Cardiac muscle cell (in vitro differentiated cells and primary cell): Measurements from ENCODE around the gene FANCI. TPM values are rescaled to one million over a fixed set of nuclear protein-coding genes. Genes with fewer than 3 reads are reported as not detected.

Experiments
- DNase-seq, 2 donors: peaks; one replicate each; pipeline versions ENCODE4 v3.0.0 to v3.0.0-alpha.2; 2010 to 2017; ENCODE audit warnings: low read depth in 1 of 2, low spot score in 1 of 2
- H3K27ac ChIP-seq: fragments of 200-600 bp; sonication (generic); 2 replicates; pipeline ENCODE4 v1.5.1; 2016
- H3K27me3 ChIP-seq: fragments of 200-600 bp; sonication (generic); 2 replicates; pipeline ENCODE4 v1.6.0; 2016; ENCODE audit warnings: control low read depth
- H3K36me3 ChIP-seq: fragments of 200-600 bp; sonication (generic); 2 replicates; pipeline ENCODE4 v1.5.1; 2016; ENCODE audit warnings: control low read depth
- H3K4me1 ChIP-seq: fragments of 200-600 bp; sonication (generic); 2 replicates; pipeline ENCODE4 v1.8.1; 2017; ENCODE audit warnings: low read depth, mild to moderate bottlenecking, mixed run types
- H3K4me3 ChIP-seq: fragments of 200-600 bp; sonication (generic); 2 replicates; pipeline ENCODE4 v1.5.1; 2016; ENCODE audit warnings: mild to moderate bottlenecking
- H3K9me3 ChIP-seq: fragments of 200-600 bp; sonication (generic); 2 replicates; pipeline ENCODE4 v1.5.1; 2017; ENCODE audit warnings: low read depth, mild to moderate bottlenecking, control low read depth
- polyA plus RNA-seq: library from polyadenylated mRNA; unstranded; fragments of >200 nt; fragmentation: Nextera tagmentation; extraction: Ambion mirVana; gene quantifications from 2 replicates; pipeline ENCODE4 v1.2.1, GENCODE V29; 2016
- total RNA-seq: library from RNA; depleted of rRNA; stranded (reverse); fragments of >200 nt; gene quantifications from 2 replicates; pipeline ENCODE4 v1.2.3, GENCODE V29; 2016
- TF ChIP-seq, protein P1 (sequence below): IDR thresholded peaks from 2 replicates; pipeline ENCODE4 v1.5.1; 2012; ENCODE audit warnings: low read depth, mild to moderate bottlenecking, low read length

FANCI gene
- total RNA-seq (11.3 and 22.8 TPM in 2 replicates), polyA plus RNA-seq (13.3 and 37.7 TPM in 2 replicates)

DNA sequence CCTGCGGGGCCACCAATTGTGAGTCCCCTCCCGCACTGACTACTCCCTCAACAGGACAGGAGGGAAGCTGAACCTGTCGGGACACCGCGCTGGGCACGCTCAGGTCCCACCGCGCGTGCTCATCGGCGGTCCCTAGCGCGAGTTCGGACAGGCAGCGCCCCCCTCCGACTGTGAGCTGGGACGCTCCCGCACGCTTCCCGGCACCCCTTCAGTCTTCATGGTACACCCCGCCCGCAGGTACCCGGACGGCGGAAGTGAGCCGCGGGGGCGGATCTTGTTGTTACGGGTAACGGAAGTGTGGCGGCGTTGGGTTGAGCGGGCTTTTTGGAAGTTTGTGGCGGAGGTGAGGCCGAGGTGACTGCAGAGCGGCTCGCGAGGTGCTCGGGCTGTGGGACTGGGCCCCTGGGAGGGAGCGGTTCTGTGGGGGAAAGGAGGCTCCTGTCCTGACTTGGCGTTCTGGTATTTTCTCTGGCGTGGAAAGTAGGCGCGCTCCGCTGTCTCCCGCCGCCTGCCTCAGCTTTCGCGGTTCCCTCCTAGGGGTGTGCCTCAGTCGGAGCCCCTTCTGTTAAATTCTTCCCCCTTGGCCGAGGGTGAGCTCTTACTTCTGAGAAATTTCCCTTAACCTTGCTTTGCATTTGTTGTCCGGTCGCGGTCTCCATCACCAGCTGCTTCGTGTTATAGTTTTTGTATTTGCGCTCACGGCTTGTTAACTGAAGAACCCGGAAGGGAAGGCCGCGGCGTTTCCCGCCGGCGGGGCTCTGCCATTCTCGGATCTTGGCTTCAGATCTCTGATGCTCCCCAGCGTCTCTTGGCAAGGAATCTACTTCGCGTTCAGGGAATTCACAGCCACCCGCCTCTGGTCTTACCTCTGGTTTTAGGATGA is at the start of gene FANCI:
FANCI (plus strand) TSS at position 289 of the 883 bp plus-strand sequence. CDS start 3,669 bp downstream, outside the sequence.
- H3K27ac ChIP-seq: no peak within 1 kb of the TSS
- peaks cover 6% of the 10 kb centered on the region for H3K4me1 ChIP-seq
- H3K9me3 ChIP-seq: no peaks in the 10 kb centered on the region
- peak; percentile 96 for DNase-seq
- H3K27me3 ChIP-seq: no peaks in the 10 kb centered on the region
- TF ChIP-seq, protein P1, sequence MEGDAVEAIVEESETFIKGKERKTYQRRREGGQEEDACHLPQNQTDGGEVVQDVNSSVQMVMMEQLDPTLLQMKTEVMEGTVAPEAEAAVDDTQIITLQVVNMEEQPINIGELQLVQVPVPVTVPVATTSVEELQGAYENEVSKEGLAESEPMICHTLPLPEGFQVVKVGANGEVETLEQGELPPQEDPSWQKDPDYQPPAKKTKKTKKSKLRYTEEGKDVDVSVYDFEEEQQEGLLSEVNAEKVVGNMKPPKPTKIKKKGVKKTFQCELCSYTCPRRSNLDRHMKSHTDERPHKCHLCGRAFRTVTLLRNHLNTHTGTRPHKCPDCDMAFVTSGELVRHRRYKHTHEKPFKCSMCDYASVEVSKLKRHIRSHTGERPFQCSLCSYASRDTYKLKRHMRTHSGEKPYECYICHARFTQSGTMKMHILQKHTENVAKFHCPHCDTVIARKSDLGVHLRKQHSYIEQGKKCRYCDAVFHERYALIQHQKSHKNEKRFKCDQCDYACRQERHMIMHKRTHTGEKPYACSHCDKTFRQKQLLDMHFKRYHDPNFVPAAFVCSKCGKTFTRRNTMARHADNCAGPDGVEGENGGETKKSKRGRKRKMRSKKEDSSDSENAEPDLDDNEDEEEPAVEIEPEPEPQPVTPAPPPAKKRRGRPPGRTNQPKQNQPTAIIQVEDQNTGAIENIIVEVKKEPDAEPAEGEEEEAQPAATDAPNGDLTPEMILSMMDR: peak; percentile 56
- H3K36me3 ChIP-seq: peaks cover 3% of the 10 kb centered on the region
- peak within 1 kb of the TSS; percentile 74 for H3K4me3 ChIP-seq

DNA sequence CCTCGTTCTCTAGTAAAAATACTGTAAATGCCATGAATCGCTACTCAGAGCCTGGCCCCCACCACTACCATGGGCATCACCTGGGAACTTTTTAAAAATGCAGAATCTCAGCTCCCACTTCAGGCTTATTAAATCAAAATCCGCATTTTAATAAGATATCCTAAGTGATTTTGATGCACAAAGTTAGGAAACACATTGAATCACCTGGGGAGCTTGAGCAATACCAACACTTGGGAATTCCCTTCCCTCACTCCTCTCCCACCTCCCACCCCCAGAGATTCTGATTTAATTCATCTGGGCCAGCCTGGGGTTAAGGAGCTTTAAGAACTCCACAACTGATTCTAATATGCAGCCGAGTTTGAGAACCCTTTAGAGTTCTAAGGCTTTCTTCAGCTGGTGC is 49.2 kb upstream of the FANCI start:
- Histone ChIP-seq H3K9me3 (no peaks in the 10 kb centered on the region), H3K27me3 (no peaks in the 10 kb centered on the region), H3K36me3 (peaks cover 27% of the 10 kb centered on the region)

DNA sequence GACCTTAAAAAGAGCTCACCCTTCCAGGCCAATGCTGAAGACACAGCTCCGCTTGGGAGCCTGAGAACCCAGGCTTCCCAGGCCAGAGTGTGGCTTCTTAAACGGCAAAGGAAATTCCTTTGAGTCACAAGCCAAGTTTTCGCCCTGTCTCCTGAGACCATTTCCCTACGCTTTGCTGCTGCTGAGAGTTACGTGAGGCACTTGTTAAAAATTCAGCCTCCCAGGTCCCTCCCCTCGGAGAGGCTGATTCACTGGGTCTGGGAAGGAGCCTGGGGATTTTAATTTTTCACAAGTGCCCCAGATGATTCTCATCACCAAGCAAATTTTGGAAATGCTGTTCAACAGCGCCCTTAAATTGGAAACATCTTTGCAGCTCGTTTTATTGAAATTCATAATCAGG is 47.9 kb upstream of the FANCI start:
- no peak overlapping the region for H3K4me3 ChIP-seq
- H3K4me1 ChIP-seq: peaks cover 23% of the 10 kb centered on the region
- H3K9me3 ChIP-seq: no peaks in the 10 kb centered on the region
- no peak overlapping the region for H3K27ac ChIP-seq
- H3K27me3 ChIP-seq: no peaks in the 10 kb centered on the region
- TF ChIP-seq, protein P1: no peak
- peaks cover 18% of the 10 kb centered on the region for H3K36me3 ChIP-seq
- peak in 1 of 2 donors; percentile 34 for DNase-seq

More for the DNA sequence above, 49.2 kb upstream of the FANCI start:
- no peak overlapping the region for H3K4me3 ChIP-seq
- no peak for DNase-seq
- TF ChIP-seq, protein P1: no peak
- H3K27ac ChIP-seq: no peak overlapping the region
- peaks cover 20% of the 10 kb centered on the region for H3K4me1 ChIP-seq

DNA sequence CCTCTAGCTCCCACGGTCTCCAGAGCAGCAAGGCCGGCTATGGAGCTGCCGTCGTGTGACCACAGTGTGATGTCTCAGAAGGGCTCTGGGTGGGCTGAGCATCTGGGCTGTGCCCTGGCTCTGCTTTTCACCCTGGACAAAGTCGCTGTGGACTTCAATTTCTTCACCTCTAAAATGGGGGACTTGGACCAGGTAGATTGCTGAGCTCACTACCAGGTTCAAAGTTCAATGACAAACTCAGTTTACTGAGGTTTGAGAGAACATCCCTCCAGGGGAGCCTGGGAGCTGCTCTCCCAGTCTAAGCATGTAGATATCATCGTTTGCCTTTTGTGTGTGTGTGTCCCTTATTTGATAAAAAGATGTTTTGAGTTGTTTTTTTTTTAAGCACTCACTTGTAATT is 47.5 kb upstream of the FANCI start:
- H3K9me3 ChIP-seq: no peaks in the 10 kb centered on the region
- H3K4me1 ChIP-seq: peaks cover 23% of the 10 kb centered on the region
- H3K4me3 ChIP-seq: no peak overlapping the region
- DNase-seq: no peak
- peaks cover 14% of the 10 kb centered on the region for H3K36me3 ChIP-seq
- no peaks in the 10 kb centered on the region for H3K27me3 ChIP-seq
- H3K27ac ChIP-seq: no peak overlapping the region
- TF ChIP-seq, protein P1: no peak

DNA sequence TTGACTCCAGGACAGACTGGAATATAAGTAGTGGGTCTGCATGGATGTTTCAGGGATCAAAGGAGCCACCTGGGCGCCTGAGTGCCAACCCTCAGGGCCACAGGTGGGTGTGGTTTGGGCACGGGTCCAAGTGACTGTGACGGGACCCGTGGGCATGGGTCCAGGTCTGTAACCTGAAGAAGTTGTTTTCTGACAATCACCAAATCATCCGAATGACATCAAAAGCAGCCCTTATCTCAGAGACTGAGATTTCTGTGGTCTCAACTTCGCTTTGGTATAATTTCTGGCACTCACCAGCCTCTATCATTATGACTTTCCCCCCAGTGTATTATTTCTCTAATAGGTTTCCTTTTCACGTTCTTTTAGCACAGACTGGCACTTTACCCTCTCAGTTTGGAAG is 46.8 kb upstream of the FANCI start:
- H3K27me3 ChIP-seq: no peaks in the 10 kb centered on the region
- peaks cover 13% of the 10 kb centered on the region for H3K36me3 ChIP-seq
- TF ChIP-seq, protein P1: no peak
- DNase-seq: no peak
- H3K9me3 ChIP-seq: no peaks in the 10 kb centered on the region
- H3K4me1 ChIP-seq: peaks cover 23% of the 10 kb centered on the region
- H3K27ac ChIP-seq: peak overlapping the region; percentile 70
- H3K4me3 ChIP-seq: no peak overlapping the region
